HG03139 (cell line): Measurements from ENCODE around the gene SEPTIN12.

Experiments used
- ATAC-seq: cut with Tn5 transposase; IDR thresholded peaks from one replicate; pipeline ENCODE4 v1.9.1; 2021; ENCODE audit not compliant: unreplicated experiment

Gene SEPTIN12

DNA sequence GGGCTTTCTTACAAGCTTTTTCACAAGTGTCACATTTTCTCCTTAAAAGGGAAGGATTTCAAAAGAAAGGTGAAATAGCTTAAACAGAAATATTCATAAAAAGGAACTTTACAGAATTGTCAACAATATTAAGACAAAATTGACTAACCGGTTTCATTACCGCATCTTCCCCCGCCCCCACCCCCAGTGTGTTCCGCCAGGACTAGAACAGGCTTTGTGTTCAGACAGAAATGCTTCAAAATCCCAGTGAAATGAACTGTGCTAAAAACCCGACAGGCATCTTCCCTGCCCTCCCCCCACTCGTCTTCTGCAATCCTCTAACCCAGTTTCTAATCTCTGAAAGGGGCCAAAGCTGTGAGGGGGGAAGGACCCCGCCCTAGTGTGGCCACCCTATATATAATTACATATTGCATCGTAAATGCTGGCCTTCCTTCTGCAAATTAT is 15.3 kb upstream of the SEPTIN12 start:
- ATAC-seq: no peak

DNA sequence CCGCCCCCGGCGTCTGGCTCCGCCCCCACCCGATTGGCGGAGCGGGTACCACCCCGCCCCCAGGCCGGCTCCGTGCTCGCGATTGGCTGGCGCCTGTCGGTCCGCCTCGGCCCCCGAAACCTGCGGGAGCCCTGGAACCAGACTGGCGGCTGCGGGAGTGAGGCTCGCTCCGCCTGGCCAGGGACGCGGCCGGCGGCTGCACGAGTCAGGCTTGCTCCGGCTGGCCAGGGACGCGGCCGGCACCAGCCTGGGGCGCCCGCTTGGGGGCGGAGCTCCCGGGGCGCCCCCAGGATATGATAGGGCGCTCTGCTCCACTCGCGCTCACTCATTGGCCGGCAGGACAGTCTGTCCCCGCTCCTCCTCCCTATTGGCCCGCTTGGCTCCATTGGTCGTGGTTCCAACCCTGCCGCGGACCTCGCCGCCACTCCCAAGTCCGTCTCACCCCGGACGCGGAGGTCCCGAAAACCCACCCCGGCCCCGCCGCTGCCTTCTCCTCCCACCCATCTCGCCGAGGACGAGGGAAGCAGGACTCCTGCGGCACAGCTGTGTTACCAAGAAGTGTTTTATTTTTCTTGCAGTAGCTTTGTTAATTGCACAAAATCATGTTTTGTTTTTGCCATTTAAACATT is 14.6 kb upstream of the SEPTIN12 start:
- ATAC-seq: peak; percentile 85

DNA sequence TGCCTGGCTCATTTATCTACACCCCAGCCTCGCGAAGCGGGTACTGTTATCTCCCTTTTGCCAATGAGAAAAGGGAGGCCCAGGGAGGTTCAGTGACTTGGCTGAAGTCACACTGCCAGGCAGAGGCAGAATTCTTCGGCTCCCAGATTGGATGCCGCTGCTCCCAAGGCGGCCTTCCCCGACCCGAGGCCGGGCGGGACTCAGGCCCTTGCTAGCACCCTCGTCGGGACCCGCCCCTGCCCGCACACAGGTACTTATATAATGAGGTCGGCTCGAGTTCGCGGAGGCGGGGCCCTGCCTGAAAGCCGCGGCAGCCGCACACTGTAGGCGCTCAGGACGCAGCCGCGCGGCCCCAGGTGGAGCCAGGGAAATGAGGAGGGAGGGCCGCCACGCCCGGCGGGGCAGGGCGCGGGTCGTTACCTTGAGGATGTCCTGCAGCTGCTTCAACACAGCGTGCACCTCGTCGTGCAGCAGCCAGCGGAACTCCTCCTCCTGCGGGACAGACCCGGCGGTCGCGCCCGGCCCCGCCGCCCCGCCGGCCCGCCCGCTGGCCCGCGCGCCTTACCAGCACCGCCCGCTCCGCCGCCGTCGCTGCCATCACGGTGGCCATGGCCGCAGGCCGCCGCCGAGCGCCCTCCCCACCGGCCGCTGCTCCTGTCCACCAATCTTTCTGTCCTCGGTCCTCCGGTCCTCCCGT is 14.0 kb upstream of the SEPTIN12 start, which contains the start of gene ROGDI:
ROGDI (minus strand) TSS at position 672 of the 697 bp plus-strand sequence; CDS start at position 610, 62 bp downstream.
- peak; percentile 42 for ATAC-seq

DNA sequence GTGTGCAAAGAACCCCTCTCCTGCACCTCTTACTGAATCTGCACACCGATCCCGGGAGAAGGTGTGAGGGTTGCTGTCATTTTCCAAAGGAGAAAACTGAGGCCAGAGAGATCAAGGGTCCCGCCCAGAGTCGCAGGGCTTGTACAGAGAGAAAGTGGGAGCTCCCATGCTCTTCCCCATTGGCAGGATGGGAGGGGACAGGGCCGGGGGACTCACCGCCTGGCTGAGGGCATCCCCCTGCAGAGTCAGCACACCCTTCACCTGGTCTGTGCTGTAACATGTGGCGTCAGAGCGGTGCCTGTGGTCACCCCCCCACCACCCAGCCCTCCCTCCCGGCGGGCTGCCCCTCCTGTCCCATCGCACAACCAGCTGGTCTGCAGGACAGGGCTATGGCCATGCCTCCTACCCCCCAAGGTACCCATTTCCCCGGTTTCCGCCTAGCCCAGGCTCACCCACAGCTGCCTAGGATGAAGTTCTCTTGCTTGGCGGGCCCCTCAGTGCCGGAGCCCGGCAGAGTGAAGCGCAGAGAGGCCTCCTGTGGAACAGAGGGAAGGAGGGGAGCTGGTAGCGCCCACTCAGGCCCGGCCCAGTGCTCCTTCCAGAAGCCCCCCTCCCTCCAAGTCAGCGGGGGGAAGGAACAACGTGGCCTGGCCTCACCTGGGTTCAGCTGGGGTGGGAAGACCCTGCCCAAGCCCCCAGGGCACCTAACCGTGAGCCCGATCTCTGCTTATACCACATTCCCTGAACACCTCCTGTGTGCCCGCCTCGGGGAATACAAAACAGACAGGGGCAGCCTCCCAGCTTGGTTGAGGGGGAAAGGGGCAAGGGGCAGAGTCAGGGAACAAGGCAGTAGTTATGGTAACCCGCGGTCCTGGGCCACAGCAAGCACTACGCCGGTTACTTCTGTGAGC is 13.2 kb upstream of the SEPTIN12 start:
- ATAC-seq: no peak

DNA sequence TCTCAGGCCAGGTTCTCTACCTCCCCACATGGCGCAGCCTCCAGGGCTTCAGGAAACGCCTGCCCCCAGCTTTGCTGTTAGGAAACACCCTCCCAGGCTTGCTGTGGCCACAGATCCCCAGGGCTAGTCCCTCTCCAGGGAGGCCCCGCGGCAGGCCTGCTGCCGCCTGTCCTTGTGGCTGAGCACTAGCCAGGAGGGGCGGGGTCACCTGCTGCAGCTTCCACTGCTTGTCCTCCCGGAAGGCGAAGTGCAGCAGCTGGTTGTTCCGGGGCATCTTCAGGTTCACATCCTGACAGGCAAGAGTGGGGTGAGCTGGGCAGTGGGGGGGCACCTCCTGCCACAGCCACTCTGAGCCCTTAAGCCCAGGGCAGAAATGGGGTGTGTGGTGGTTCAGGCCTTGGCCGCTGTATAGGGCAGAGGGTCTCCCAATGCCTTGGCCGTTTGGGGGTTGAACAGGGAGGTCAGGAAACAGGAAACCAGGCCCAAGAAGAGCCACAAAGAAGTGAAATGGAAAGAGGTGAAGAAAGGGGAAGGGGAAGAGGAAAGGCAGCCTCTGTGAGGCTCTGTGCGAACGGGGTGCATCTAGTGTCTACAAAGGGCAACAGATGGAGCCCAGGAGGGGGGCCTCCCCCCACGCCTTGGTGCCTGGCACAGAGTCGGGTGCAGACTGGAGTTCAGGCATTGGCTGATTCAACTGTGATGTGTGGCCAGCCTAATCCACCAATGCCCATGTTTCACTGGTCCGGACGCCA is 12.3 kb upstream of the SEPTIN12 start:
- ATAC-seq: no peak

DNA sequence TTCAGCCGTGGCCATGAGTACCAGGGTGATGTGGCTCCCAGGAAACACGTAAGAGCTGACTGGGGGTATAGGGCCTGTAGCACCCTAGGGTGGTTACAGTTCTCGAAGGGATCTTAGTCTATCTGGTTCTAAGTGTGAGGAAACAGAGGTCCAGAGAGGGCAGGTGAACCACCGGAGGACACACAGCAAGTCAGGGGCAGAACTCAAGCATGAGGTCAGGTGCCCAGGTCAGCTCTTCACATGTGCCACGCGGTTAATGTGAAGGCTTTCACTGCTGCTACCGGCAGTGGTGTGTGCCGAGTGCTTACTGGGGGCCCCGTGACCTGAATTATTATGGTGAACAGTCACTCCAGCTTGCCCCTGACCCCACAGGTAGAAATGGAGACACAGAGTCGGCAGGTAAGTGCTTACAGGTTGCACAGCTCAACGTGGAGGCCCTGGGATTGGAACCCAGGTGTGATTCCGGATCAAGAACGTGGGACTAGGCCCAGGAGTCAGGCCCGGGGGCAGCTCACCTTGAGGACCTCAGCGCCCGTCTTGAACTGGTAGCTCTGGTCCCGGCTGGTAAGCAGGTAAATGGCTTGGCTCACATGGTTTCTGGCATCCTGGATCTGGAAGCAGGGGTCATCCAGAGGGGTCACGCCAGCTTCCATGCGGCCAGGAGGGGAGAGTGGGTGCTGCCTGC is 11.2 kb upstream of the SEPTIN12 start:
- no peak for ATAC-seq

DNA sequence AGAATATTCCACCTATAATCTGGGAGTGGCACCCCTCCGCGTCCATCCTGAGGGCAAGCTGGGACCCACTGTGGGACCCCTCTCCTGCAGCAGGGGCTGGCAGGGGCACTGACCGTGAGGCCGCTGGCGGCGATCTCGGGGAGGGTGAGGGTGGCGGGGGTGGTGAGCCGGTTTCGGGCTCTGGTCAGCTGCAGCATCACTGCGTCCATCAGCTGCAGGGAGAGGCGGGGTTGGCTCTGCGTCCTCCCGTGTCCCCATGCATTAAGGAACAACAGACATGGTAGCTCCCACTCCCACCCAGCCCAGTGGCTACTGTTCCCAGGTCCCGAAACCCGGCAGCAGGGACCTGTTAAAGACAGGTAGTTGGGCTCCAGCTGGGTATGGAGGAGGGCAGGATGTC is 10.3 kb upstream of the SEPTIN12 start:
- ATAC-seq: no peak

DNA sequence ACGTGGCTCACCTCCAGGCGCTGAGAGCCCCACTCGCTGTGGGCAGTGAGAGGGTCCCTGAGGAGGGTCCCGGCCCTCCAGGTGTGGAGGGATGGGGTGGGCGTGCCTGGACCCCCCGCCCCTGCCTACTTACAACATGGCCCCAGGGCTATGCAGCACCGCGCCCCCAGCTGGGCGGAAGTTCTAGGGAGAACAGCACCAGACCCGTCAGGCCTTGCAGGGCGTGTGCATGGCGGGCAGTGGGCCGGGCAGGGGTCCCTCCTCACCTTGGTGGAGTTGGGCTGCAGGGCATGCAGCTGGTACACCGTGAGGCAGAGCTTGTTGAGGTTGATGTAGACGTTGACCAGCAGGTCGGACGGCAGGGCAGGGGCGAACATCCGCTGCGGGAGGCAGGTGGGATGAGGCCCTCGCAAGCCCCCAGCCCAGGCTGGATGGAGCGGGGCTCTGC is 9.7 kb upstream of the SEPTIN12 start:
- no peak for ATAC-seq

DNA sequence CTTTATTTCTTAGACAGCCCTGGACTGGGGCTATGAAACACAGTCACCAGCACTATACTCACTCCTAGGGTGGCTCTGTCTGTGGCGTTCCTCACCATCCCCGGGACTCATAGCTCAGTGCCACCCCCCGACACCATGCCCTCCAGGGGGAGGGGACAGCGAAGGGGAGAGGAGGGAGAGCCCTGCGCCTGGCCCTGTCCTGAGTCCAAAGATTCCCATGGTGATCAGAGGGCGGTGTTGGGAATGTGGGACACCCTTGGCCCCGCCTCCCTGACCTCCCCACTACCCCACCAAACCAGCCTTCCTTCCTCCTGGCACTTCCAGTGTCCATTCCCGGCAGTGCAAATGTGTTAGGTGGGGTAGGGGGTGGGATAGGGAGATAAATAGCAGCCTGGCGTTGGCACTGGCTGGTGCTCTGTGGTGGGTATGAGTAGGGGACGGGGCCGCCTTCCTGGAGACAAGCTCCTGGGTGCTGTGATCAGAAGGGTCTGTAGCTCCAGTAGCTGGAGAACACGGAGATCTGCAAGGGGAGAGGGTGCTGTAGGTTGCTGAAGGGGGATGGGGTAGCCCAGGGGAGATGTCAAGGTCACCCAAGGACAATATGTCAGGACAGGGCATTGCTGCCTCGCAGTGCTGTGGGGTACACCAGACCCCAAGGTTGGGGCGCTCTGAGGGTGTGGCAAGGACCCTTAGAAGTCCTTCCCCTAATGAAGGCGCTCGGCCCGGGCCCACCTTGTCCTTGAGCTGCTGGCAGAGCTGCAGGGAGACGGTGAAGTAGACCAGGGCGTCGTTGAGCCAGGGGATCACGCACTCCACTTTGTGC is 9.0 kb upstream of the SEPTIN12 start:
- ATAC-seq: no peak

DNA sequence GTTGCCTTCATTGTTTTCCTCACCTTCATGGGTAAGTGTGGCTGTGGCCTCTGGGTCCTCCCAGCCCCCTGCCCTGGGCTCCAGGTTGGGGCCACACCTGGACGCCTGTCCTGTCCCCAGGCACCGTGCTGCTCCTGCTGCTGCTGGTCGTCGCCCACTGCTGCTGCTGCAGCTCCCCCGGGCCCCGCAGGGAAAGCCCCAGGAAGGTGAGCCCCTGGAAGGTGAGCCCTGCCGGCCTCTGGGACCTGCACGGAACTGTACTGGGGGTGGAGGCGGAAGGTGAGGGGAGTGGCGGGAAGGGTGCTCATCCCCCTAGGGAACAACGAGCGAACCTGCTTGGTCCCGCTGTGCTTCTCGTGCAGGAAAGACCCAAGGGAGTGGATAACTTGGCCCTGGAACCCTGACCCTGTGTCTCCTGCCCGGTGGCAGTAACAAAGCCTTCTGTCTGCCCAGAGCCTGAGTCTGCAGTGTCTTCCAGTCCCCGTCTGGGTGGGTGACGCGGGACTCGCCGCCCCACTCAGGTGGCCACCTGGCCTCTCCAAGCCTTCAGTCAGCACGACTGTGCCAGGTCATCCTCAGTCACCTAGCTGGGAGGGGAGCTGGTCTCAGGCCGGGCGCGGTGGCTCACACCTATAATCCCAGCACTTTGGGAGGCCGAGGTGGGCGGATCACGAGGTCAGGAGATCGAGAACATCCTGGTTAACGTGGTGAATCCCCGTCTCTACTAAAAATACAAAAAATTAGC is 7.9 kb upstream of the SEPTIN12 start:
- ATAC-seq: no peak

DNA sequence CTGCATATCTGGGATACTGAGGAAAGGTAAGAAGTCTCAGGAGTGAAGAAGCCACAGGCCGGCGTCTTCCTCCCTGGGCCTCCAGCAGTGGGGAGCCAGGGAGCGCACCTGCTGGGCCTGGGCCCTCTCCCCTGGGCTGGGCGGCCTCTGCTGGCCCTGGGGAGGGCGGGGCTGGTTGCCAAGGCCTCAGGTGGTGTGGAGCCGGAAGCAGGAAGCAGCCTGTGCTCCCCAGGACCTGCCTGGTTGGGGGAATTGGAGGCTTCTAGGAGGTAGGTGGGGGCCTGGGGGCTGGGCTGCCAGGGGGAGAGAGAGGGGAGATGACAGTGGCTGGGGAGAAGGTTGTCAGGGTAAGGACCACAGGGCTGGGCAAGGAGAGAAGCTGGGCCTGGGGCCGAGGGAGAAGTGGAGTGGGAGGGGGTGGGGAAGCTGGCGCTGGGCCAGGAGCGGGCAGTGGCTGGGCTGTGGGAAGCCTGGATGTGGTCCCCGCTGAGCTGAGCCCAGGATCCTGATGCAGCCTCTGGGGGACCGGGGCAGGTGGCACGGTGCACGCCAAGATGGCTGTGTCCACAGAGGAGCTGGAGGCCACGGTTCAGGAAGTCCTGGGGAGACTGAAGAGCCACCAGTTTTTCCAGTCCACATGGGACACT is 7.2 kb upstream of the SEPTIN12 start, which contains the start of gene SMIM22:
SMIM22 (plus strand) TSS at position 189 of the 647 bp plus-strand sequence; CDS start at position 555, 366 bp downstream.
- no peak for ATAC-seq

DNA sequence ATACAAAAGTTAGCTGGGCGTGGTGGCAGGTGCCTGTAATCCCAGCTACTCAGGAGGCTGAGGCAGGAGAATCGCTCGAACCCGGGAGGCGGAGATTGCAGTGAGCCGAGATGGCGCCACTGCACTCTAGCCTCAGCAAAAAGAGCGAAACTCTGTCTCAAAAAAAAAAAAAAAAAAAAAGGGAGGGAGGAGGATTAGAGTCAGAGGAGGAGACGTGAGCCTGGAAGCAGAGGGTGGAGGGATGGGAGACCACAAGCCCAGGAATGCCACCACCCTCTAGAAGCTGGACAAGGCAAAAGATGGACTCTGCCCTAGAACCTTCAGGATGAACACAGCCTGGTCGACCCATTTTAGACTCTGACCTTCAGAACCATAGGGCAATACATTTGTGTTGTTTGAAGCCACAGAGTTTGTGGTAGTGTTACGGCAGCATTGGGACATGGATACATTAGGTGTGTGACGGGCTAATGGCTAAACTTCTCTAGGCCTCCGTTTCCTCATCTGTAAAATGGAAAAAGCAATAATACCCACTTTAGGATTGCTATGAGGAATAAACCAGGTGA is 4.9 kb upstream of the SEPTIN12 start:
- no peak for ATAC-seq

DNA sequence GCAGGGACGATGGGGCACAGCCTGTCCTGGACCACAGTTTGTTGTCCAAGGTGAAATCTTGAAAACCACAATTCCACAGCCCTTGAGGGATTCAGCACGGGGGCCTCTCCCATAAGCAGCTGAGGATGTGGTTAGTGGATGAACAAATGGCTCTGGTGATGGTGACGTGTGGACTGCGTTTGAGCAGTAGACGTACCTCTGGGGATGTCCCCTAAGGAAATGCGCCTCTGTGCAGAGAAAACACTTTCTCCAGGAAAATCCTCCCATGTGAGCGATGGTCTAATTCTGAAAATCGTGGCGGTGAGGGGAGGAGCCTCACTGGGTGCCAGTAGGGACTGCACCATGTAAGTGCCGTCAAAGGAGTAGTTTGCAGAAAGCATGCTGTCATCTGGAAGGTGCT is 2.7 kb upstream of the SEPTIN12 start:
- ATAC-seq: no peak

DNA sequence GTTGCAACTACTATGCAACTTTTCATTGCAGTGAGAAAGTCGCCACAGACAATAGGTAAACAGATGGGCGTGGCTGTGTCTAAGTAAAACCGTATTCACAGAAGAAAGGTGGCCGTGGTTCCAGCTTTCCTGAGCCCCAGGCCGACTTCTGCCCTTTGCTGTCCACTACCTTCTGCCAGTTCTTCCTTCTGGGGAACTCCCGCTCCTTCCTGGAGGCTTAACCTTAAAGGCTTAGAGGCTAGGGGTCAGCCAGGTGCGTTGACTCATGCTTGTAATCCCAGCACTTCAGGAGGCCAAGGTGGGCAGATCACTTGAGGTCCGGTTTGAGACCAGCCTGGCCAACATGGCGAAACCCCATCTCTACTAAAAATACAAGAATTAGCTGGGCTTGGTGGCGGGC is 2.1 kb upstream of the SEPTIN12 start:
- ATAC-seq: no peak

DNA sequence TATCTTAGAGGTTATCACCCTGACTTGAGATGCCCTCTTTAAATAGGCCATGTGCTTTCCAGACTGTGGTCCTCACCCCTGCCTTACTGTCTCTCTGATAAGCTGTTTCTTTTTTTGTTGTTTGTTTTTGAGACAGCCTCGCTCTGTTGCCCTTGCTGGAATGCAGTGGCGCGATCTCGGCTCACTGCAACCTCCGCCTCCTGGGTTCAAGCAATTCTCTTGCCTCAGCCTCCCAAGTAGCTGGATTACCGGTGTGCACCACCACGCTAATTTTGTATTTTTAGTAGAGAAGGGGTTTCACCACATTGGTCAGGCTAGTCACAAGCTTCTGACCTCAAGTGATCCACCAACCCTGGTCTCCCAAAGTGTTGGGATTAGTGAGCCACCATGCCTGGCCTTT is 765 bp upstream of the SEPTIN12 start:
- no peak for ATAC-seq

DNA sequence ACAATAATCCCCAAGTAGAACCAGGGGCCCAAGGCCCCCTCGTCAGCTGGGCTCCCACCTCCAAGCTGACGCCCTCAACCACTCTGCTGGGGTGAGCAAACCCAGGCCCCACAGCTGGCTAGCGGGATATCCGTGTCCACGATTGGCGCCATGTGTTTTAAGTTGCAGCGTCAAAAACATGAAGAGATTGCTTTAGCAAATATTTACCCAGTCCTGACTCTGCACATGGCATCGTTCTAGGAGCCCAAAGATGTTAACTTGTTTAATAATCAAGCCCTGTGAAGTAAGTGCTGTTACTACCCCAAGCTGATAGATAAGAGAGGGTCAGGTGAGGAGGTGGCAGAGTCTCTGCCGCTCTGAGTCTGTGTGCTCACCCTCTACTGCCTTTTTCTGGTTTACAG is 344 bp upstream of the SEPTIN12 start:
- ATAC-seq: no peak

DNA sequence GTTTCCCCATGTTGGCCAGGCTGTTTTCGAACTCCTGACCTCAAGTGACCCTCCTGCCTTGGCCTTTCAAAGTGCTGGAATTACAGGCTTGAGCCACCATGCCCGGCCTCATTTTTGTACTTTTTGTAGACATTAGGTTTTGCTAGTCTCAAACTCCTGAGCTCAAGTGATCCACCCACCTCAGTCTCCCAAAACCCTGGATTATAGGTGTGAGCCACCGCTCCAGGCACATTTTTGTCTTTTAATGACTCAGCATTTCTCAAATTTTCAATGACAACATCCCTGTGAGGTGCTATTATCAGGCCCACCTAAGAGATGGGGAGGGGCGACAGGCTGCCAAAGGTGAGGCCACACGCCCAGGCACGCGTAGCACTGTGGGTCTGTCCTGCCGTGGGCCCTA is 1.1 kb downstream of the SEPTIN12 start:
- no peak for ATAC-seq
